PC-9 (cell line): ENCODE data around the gene IFITM10. TPM values are rescaled to one million over a fixed set of nuclear protein-coding genes. Genes with fewer than 3 reads are reported as not detected.

ENCODE experiments used
- BruUV-seq: library from RNA; stranded (reverse); fragments of 400-500 nt; replicated peaks from 2 replicates; lab custom pipeline; 2021; lab: Mats Ljungman, UMichigan
- CTCF ChIA-PET: fragments of 300-600 bp; sonication (Branson Sonifier 250); formaldehyde crosslinking; loops from one replicate; lab custom pipeline; 2022; ENCODE audit warnings: antibody characterized with exemption; lab: Charles Lee
- POLR2A ChIA-PET: fragments of 300-600 bp; sonication (Branson Sonifier 250); formaldehyde crosslinking; loops from one replicate; lab custom pipeline; 2022; ENCODE audit warnings: antibody characterized with exemption; ENCODE audit not compliant: unreplicated experiment; lab: Charles Lee
- DNase-seq, 2 experiments: peaks; one replicate each; pipeline versions ENCODE4 v3.0.0 to v3.0.0-alpha.2; 2015 to 2022; ENCODE audit warnings: mixed read lengths in 1 of 2
- H2AFZ ChIP-seq: fragments of 200-600 bp; sonication (generic); 2 replicates; pipeline ENCODE4 v1.8.1; 2017; ENCODE audit warnings: antibody characterized with exemption
- H3F3A ChIP-seq: fragments of 200-600 bp; sonication (generic); 2 replicates; pipeline ENCODE4 v1.8.1; 2017; ENCODE audit warnings: antibody characterized with exemption, mild to moderate bottlenecking, low read depth; ENCODE audit not compliant: insufficient read depth
- H3K27ac ChIP-seq: fragments of 200-600 bp; sonication (generic); 2 replicates; pipeline ENCODE4 v1.6.1; 2016; ENCODE audit warnings: mixed run types
- H3K27me3 ChIP-seq: fragments of 200-600 bp; sonication (generic); 2 replicates; pipeline ENCODE4 v1.6.1; 2016; ENCODE audit warnings: low read depth, mixed run types; ENCODE audit not compliant: insufficient read depth
- H3K36me3 ChIP-seq: fragments of 200-600 bp; sonication (generic); 2 replicates; pipeline ENCODE4 v1.6.1; 2016; ENCODE audit warnings: low read depth, mixed run types
- H3K4me1 ChIP-seq: fragments of 200-600 bp; sonication (generic); replicated peaks from 2 replicates; pipeline ENCODE4 v1.6.1; 2016; ENCODE audit warnings: mixed run types; ENCODE audit not compliant: insufficient read depth
- H3K4me2 ChIP-seq: fragments of 200-600 bp; sonication (generic); 2 replicates; pipeline ENCODE4 v1.6.1; 2017; ENCODE audit warnings: mixed run types
- H3K4me3 ChIP-seq: fragments of 200-600 bp; sonication (generic); 2 replicates; pipeline ENCODE4 v1.6.1; 2016; ENCODE audit warnings: mixed run types
- H3K79me2 ChIP-seq: fragments of 200-600 bp; sonication (generic); 2 replicates; pipeline ENCODE4 v1.6.1; 2017; ENCODE audit warnings: low read depth, mixed run types
- H3K9me2 ChIP-seq: fragments of 200-600 bp; sonication (generic); 2 replicates; pipeline ENCODE4 v1.8.1; 2017; ENCODE audit warnings: mild to moderate bottlenecking; ENCODE audit not compliant: insufficient read depth
- H3K9me3 ChIP-seq: fragments of 200-600 bp; sonication (generic); 2 replicates; pipeline ENCODE4 v1.8.1; 2016; ENCODE audit warnings: low read depth; ENCODE audit not compliant: insufficient read depth
- H4K20me1 ChIP-seq: fragments of 200-600 bp; sonication (generic); 2 replicates; pipeline ENCODE4 v1.8.1; 2017; ENCODE audit not compliant: insufficient read depth
- EZH2 ChIP-seq: fragments of 200-600 bp; sonication (generic); IDR thresholded peaks from 2 replicates; pipeline ENCODE4 v1.8.0; 2017; ENCODE audit warnings: antibody characterized with exemption, low read depth
- intact Hi-C: fragments of 100-400 bp; cut with micrococcal nuclease; formaldehyde crosslinking; loops from one replicate; pipeline ENCODE4 v1.10.0; 2022; ENCODE audit not compliant: unreplicated experiment
- total RNA-seq: library from RNA; stranded (reverse); gene quantifications from 2 replicates; pipeline ENCODE4 v1.2.3, GENCODE V29; 2021
- TF ChIP-seq, protein P1 (sequence below): fragments of 200-600 bp; sonication (generic); conservative IDR thresholded peaks from 2 replicates; pipeline ENCODE4 v1.6.1; 2017; ENCODE audit warnings: mixed run types, antibody characterized with exemption, mild to moderate bottlenecking, moderate library complexity

IFITM10 gene
- total RNA-seq, 1 experiment from 2014 or later = 5.5 TPM

DNA sequence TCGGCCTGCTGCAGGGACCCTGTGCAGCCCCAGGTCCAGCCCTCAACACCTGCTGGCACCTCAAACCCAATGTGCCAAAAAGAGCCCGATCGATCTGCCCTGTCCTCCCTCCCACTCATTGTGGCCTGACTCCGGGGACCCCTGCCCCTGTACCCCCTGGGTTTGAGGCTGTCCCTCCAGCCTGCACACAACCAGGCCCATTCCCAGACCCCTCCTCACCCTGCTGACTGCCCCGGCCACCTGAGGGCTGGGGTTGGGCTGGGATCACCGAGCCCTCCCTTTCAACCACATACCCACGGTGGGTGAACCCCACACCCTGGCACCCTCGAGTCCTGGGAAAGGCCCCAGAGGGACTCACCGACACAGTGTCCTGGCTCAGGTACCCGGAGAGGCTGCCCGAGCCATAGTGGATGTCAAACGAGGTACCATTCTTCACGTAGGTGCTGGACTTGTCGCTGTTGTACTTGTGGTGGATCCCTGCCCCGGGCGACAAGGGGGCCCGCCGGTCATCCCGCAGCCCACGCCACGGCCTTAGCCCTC is 8.3 kb upstream of the IFITM10 start:
- Histone ChIP-seq H3K4me3 (no peak overlapping the region), H3K4me1 (peaks cover 26% of the 10 kb centered on the region), H3K36me3 (0 out of 2 replicates have a peak, but pooled peaks cover 9% of the 10 kb centered on the region), H3K4me2 (no peak overlapping the region), H3K27ac (no peak overlapping the region), H3F3A (peaks cover 8% of the 10 kb centered on the region; the same call in 1 of the 2 replicates), H2AFZ (no peak overlapping the region), H3K27me3 (no peaks in the 10 kb centered on the region), H4K20me1 (no peaks in the 10 kb centered on the region), H3K79me2 (peaks cover 44% of the 10 kb centered on the region), H3K9me3 (no peaks in the 10 kb centered on the region), H3K9me2 (no peaks in the 10 kb centered on the region)
- no peak for TF ChIP-seq EZH2
- TF ChIP-seq, protein P1, sequence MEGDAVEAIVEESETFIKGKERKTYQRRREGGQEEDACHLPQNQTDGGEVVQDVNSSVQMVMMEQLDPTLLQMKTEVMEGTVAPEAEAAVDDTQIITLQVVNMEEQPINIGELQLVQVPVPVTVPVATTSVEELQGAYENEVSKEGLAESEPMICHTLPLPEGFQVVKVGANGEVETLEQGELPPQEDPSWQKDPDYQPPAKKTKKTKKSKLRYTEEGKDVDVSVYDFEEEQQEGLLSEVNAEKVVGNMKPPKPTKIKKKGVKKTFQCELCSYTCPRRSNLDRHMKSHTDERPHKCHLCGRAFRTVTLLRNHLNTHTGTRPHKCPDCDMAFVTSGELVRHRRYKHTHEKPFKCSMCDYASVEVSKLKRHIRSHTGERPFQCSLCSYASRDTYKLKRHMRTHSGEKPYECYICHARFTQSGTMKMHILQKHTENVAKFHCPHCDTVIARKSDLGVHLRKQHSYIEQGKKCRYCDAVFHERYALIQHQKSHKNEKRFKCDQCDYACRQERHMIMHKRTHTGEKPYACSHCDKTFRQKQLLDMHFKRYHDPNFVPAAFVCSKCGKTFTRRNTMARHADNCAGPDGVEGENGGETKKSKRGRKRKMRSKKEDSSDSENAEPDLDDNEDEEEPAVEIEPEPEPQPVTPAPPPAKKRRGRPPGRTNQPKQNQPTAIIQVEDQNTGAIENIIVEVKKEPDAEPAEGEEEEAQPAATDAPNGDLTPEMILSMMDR = no peak
- no peak for DNase-seq
- no TSS peak for BruUV-seq
- intact Hi-C loops = no loop called here
- ChIA-PET POLR2A (no interaction called here), CTCF (no interaction called here)

DNA sequence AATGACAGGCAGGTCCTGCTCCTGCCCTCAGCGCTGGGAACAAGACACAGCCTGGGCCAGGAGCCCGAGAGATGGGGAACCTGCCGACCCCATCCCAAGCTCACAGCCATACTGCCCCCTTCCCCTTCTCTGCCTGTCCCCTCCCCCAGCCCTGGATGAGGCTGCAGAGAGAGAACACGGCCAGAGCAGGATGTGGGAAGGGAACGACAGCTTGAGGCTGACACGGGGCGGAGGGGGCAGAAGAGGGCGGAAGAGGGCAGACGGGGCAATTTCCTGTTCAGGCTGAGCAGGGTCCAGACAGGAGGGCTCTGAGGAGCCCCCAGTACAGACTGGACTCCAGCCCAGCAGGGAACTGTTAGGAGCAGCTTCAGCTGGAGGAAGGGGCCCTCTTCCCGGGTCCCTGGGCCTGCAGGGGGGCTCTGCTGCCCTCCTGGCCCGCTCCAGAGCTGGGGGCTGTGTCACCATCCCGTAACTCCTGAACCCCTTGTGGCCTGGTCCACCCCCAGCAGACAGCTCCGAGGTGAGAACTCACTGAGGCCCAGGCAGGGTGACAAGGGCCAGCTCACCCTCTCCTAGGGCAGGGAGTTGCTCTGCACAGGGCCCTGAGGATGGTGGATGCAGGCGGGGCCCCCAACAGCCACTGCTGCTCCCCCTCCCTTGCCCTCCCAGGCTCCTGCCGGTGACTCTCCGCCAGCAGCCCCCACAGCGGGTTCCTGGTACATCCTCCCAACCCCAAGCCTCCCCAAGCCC is 7.6 kb upstream of the IFITM10 start:
- POLR2A ChIA-PET = interaction anchor here (0.6 kb wide), 1 partner anchor 15 kb away, joined by 4 read pairs; no protein-coding TSS in a partner anchor
- H3K9me2 ChIP-seq = no peaks in the 10 kb centered on the region
- CTCF ChIA-PET = no interaction called here
- H3K4me1 ChIP-seq = peaks cover 26% of the 10 kb centered on the region
- H3K4me3 ChIP-seq = no peak overlapping the region
- DNase-seq = no peak
- 0 out of 2 replicates have a peak, but pooled peaks cover 9% of the 10 kb centered on the region for H3K36me3 ChIP-seq
- BruUV-seq = no TSS peak
- peaks cover 6% of the 10 kb centered on the region; the same call in 1 of the 2 replicates for H3F3A ChIP-seq
- no peaks in the 10 kb centered on the region for H3K9me3 ChIP-seq
- H3K4me2 ChIP-seq = no peak overlapping the region
- peaks cover 37% of the 10 kb centered on the region for H3K79me2 ChIP-seq
- intact Hi-C loops = no loop called here
- no peak overlapping the region for H2AFZ ChIP-seq
- no peaks in the 10 kb centered on the region for H3K27me3 ChIP-seq
- H4K20me1 ChIP-seq = no peaks in the 10 kb centered on the region
- H3K27ac ChIP-seq = no peak overlapping the region
- TF ChIP-seq, protein P1 = no peak
- no peak for TF ChIP-seq EZH2

DNA sequence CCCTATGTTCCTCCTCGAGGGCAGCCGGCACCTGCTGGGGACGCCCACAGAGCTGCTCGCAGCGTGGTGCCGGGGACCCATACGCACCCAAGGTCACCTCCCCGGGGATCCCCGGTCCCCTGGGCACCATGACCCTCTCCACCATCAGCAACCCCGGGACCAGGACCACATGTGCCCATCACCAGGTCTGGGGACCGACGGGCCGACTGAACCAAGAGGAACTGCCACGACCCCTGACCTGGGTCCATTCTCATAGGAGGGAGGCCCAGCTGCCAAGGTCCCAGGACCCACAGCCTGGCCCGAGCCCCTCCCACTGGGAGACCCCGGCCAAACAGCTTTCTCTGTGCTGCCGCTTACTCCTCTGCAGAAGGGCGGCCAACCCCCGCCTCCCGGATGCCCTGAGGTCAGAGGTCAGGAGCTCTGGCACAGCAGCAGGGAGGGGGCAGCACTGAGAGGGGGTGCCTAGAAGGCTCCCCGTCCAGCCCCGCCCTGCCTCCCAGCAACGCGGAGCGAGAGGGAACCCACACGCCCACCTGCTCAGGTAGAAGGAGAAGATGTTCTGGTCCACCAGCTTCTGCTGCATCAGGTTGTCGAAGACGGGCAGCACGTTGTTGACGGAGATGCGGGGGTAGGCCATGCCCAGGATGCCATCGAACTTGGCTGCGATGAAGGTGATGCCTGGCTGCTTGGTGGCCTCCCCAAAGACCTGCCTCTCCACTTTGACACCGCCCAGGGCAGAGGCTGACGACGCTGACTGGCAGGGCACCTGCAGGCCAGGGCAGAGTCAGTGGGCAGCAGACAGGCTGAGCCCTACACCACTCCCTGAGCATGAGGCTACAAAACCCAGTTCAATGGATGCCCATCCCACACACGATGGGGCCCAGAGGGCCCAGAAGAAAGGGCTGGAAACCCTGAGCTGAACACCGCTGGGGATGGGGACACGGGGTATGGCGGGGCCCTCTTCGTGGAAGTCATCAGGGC is 6.7 kb upstream of the IFITM10 start:
- intact Hi-C loops = no loop called here
- Histone ChIP-seq H3K27me3 (no peaks in the 10 kb centered on the region), H3K27ac (no peak overlapping the region), H3K9me3 (no peaks in the 10 kb centered on the region), H3K36me3 (0 out of 2 replicates have a peak, but pooled peaks cover 9% of the 10 kb centered on the region), H3K9me2 (no peaks in the 10 kb centered on the region), H2AFZ (no peak overlapping the region), H3K4me3 (no peak overlapping the region), H3K4me2 (no peak overlapping the region), H3K4me1 (peaks cover 24% of the 10 kb centered on the region), H3F3A (no peaks in the 10 kb centered on the region; the same call in 1 of the 2 replicates), H4K20me1 (no peaks in the 10 kb centered on the region), H3K79me2 (peaks cover 29% of the 10 kb centered on the region)
- TF ChIP-seq, protein P1 = no peak
- TF ChIP-seq EZH2 = no peak
- no peak for DNase-seq
- no TSS peak for BruUV-seq
- CTCF ChIA-PET = no interaction called here
- POLR2A ChIA-PET = interaction anchor here (0.6 kb wide), 1 partner anchor 16 kb away, joined by 4 read pairs; no protein-coding TSS in a partner anchor
